Duodenal mucosa (tissue), 2 donors: ENCODE data around the gene PFDN6.

Experiments
- H3K27ac ChIP-seq: one replicate; pipeline ENCODE4 v1.7.0; 2013; ENCODE audit warnings: low read depth, low read length
- H3K27me3 ChIP-seq, 2 donors: one replicate each; pipeline ENCODE4 v1.7.0; 2013; ENCODE audit warnings: low read length in 2 of 2, control low read depth in 1 of 2; ENCODE audit not compliant: insufficient read depth in 2 of 2, control insufficient read depth in 1 of 2
- H3K36me3 ChIP-seq, 2 donors: one replicate each; pipeline ENCODE4 v1.7.0; 2013; ENCODE audit warnings: low read length in 2 of 2, control low read depth in 1 of 2; ENCODE audit not compliant: insufficient read depth in 2 of 2, control insufficient read depth in 1 of 2
- H3K4me1 ChIP-seq, 2 donors: one replicate each; pipeline ENCODE4 v1.7.0; 2013; ENCODE audit warnings: low read length in 2 of 2, control low read depth in 1 of 2; ENCODE audit not compliant: insufficient read depth in 2 of 2, control insufficient read depth in 1 of 2
- H3K4me3 ChIP-seq, 2 donors: one replicate each; pipeline ENCODE4 v1.7.0; 2013; ENCODE audit warnings: low read length in 2 of 2, low read depth in 1 of 2
- H3K9ac ChIP-seq, 2 donors: one replicate each; pipeline ENCODE4 v1.7.0; 2013; ENCODE audit warnings: low read length in 2 of 2, low read depth in 1 of 2
- H3K9me3 ChIP-seq, 2 donors: one replicate each; pipeline ENCODE4 v1.7.0; 2013; ENCODE audit warnings: low read length in 2 of 2, control low read depth in 1 of 2; ENCODE audit not compliant: control insufficient read depth in 1 of 2

The PFDN6 gene

DNA sequence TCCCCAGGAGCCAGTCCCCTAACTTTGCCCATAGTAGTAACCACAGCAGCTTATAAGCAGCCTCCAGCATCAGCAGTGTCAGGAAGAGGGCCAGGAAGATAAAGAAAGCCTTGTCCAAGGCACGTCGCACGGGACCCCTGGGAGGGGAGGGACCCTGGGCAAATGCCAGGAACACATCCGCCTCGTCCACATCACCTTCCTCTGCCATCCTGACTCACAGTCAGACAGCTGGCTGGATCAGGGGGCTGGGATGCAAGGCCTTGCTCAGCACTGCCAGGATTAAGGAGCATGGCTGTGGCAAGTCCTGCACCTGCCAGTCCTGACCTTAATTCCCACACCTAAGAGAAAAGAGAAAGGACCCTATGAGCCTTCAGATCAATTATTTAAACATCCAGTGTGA is 39.7 kb downstream of the PFDN6 start:
- H3K9ac ChIP-seq = no peak overlapping the region
- H3K27me3 ChIP-seq = no peaks in the 10 kb centered on the region
- no peaks in the 10 kb centered on the region for H3K9me3 ChIP-seq
- H3K4me3 ChIP-seq = no peak overlapping the region
- peaks cover 0 to 3% of the 10 kb centered on the region in 2 donors for H3K4me1 ChIP-seq
- no peaks in the 10 kb centered on the region for H3K36me3 ChIP-seq
- no peak overlapping the region for H3K27ac ChIP-seq

DNA sequence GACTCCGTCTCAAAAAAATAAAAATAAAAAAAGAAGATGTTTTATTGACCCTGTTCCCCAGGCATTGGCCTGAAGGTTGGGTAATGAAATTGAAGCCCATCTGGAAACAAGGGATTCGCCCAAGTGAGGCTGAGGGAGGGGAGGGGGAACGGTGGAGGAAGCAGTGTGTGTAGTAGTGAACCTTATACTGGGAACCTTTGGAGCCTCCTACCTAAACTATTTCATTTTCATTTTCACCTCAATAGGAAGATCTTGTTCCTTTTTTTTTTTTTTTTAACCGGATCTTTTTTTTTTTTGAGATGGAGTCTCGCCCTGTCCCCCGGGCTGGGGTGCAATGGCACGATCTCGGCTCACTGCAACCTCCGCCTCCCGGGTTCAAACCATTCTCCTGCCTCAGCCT is 41.3 kb downstream of the PFDN6 start:
- Histone ChIP-seq H3K4me3 (no peak overlapping the region), H3K27me3 (no peaks in the 10 kb centered on the region), H3K27ac (no peak overlapping the region)

DNA sequence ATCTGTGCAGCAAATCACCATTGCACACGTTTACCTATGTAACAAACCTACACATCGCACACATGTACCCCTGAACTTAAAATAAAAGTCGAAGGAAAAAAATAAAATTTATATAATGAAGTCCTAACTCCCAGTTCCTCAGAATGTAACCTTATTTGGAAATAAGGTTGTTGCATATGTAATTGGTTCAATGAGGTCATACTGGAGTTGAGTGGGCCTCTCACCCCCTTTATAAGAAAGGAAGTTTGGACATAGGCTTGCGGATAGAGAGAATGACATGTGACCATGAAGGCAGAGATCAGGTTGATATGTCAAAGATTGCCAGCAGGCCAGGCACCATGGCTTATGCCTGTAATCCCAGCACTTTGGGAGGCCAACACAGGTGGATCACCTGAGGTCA is 44.3 kb downstream of the PFDN6 start:
- Histone ChIP-seq H3K9ac (no peak overlapping the region), H3K36me3 (no peaks in the 10 kb centered on the region), H3K4me3 (no peak overlapping the region), H3K9me3 (no peaks in the 10 kb centered on the region), H3K27me3 (no peaks in the 10 kb centered on the region), H3K4me1 (no peaks in the 10 kb centered on the region), H3K27ac (no peak overlapping the region)

More for the DNA sequence above, 41.3 kb downstream of the PFDN6 start:
- Histone ChIP-seq H3K9ac (no peak overlapping the region), H3K9me3 (no peaks in the 10 kb centered on the region), H3K36me3 (no peaks in the 10 kb centered on the region), H3K4me1 (no peaks in the 10 kb centered on the region)

GRCh38 chr6:33335916-33336315 is 46.5 kb downstream of the PFDN6 start:
- no peaks in the 10 kb centered on the region for H3K36me3 ChIP-seq
- no peaks in the 10 kb centered on the region for H3K4me1 ChIP-seq
- no peaks in the 10 kb centered on the region for H3K27me3 ChIP-seq
- no peak overlapping the region for H3K9ac ChIP-seq
- H3K9me3 ChIP-seq = no peaks in the 10 kb centered on the region
- H3K4me3 ChIP-seq = no peak overlapping the region
- no peak overlapping the region for H3K27ac ChIP-seq

GRCh38 chr6:33336495-33336894 is 47.1 kb downstream of the PFDN6 start:
- no peak overlapping the region for H3K9ac ChIP-seq
- H3K4me3 ChIP-seq = no peak overlapping the region
- H3K4me1 ChIP-seq = no peaks in the 10 kb centered on the region
- H3K9me3 ChIP-seq = no peaks in the 10 kb centered on the region
- no peak overlapping the region for H3K27ac ChIP-seq
- H3K27me3 ChIP-seq = no peaks in the 10 kb centered on the region
- no peaks in the 10 kb centered on the region for H3K36me3 ChIP-seq

DNA sequence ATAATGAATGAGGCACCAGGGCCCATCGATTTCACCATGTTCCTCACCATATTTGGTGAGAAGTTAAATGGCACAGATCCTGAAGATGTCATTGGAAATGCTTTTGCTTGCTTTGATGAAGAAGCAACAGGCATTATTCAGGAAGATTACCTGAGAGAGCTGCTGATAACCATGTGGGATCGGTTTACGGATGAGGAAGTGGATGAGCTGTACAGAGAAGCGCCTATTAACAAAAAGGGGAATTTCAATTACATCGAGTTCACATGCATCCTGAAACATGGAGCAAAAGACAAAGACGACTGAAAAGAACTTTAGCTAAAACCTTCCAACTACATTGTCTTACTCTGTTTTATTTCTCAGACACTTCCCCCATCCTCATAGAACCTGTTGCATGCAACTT is 49.8 kb downstream of the PFDN6 start:
- H3K4me1 ChIP-seq = peaks cover 0 to 3% of the 10 kb centered on the region in 2 donors
- no peak overlapping the region for H3K9ac ChIP-seq
- no peak overlapping the region for H3K4me3 ChIP-seq
- no peak overlapping the region for H3K27ac ChIP-seq
- no peaks in the 10 kb centered on the region for H3K36me3 ChIP-seq
- no peaks in the 10 kb centered on the region for H3K9me3 ChIP-seq
- no peaks in the 10 kb centered on the region for H3K27me3 ChIP-seq
